Inflammatory macrophage (primary cell): ENCODE data around the gene CDH9.
"Not testable (repeated sequence)": the region's sequence is repeated elsewhere in the genome, so short reads cannot be mapped to it uniquely, and the experiment has no call there.

Experiments used
- DNase-seq, 2 donors: peaks; one replicate each; pipeline ENCODE4 v3.0.0-alpha.2; 2020 to 2022

The CDH9 gene

DNA sequence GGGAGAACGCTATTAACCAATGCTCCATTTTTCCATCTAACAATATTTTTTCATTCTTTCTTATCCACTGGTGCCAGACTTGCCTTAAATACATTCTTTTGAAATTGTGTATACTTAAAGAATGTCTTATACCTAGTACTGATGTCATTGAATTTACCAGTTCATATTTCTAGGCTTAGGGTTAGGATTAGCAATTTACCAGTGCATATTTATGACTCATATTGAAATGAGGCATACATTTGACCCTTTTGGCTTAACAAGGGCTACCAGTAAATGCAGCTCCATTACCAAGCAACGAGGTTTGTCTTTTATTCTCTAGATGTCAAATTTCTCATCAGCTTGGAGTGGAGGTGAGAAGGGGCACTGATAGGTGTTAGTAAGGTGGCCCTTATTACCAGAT lies 89.5 kb downstream of the CDH9 start:
- DNase-seq, result no peak

DNA sequence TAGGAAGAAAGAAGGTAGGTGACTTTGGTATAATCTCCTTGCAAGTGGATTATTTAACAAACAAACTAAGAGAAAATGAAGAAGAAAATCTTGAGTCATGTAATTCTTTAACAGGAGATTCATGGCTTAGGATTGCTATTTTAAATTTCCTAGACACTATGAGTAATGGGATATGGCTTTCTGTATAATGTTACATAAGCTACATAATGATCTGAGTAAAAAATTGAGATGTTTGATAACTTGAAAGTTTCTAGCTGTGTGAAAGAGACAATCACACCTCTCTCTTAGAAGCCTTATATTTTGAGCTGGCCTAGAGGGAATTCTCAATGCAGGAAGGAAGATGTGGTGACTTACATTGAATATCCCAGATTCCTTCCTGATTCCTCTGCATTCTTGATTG lies 92.5 kb downstream of the CDH9 start:
- no peak for DNase-seq

DNA sequence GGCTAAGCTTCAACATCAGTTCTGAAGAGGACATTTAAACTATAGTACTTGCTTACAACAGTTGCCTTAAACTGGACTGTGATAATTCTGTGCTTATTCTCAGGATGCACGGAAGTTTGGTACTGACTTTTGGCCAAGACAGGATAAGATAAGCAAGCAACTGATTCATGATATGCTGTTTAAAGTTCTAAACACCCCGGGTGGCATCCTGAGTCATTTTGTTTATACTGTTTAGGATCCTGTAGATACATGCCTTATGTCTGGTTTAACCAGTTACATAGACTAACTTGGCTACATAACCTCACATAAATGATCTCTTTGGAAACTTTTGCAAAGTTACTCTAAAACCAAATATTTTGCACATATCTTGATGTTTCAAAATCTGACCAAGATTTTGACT lies 95.9 kb downstream of the CDH9 start:
- DNase-seq, result no peak

DNA sequence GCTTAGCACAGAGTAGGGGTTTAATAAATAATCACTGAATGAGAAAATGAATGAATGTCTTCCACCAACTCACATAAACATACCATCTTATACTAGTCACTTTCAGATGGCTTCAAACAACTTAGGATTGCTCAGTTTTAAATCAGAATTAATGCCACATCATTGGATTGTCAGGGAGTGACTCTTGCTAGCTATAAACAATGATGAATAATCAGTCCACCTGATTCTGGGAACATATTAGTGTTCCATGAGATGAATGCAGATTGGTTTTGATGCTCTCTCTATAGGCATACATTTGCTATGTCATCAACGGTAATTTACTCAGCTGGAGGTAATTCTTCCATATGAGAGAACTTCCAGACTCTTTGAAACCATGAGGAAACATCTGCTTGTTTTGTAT lies 97.4 kb downstream of the CDH9 start:
- no peak for DNase-seq

DNA sequence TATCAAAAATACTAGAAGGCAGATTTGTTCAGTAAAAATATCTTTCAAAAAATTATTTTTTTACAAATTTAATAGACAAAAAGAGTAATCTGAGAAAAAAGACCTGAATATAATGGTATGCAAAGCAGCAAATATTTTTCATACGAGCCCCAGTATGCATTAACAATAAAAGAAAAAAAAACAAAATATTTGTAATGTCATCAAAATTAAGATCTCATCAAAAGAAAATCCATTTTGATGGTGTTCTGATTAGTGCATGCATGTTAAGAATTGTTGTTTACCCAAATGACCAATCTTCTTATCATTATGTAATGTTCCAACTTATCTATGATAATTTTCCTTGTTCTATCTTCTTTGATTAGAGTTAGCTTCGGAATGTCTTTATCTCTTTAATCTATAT lies 106.1 kb downstream of the CDH9 start:
- no peak for DNase-seq

DNA sequence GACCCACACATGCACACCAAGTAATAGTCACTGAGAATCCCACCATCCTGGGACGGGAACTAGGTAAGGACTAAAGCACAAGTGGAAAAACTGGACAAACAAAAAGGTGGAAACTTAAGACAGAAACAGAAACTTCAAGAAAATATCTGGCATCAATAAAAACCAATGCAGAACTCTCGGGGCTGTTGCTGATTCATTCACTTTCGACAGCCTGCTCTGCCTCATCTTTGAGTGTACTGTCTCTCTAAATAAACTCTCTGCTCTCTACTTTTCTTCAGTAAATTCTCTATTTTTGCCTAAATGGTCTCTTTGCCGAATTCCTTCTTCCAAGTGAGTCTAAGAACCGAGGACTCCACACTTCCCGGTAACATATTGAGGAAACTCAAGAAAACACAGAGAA lies 116.9 kb downstream of the CDH9 start:
- no peak for DNase-seq

DNA sequence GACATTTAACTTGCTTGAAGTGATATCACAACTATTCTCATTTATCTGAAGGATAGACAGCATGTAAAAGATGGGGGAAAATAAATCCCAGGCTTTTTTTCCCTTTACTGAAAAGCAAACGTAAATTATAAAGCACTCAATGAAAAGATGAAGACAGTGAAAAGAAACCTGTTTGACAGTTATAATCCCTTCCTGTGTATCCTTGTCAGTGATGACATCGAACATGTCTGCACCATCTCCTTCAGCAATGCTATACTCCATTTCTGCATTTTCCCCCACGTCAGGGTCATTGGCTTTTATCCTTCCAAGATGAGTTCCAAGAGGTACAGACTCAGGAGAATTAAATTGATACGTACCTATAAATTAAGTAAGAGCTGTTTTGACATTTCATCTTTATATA lies 134.9 kb downstream of the CDH9 start:
- no peak for DNase-seq

DNA sequence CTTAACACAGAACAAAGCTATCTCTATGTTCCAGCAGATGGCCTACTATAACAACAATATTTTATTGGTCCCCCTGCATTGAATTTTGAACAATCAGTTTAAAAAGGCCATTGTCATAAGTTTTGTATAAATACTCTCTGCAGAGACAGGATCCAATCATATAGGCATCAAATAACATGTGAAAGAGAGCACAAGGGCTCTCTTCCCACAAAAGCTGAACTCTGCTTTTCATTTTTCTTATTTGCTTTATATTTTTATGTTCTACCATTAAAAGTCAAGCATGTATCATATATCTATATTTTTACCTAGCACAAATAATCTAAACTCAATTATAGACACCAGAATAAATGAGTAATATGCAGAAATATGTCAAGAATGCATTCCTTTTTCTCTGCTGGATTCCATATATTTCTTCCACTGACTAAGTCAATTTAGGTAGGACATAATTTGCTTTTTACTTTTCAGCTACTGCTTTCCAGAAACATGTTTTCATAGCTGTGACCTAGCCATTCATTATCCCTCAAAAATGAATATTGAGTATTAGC lies 143.6 kb downstream of the CDH9 start:
- DNase-seq, result no peak

DNA sequence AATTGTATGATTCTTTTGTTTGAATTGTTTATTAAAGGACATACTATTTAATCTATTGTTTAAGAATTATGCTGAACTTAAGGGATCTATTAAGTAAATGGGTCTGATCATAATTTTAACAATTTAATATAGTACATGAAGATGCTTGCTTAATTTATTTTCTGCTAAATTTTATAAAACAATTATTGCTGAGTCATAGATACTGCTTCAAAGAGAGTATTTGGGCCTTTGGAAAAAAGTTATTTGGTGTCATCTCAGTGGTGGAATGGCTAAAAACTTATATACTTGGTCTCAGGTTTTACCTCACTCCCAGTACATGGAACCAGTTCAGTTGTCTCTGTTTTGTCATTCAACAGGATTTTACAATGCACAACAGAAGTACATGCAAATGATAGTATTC lies 145.3 kb downstream of the CDH9 start:
- DNase-seq, result no peak

DNA sequence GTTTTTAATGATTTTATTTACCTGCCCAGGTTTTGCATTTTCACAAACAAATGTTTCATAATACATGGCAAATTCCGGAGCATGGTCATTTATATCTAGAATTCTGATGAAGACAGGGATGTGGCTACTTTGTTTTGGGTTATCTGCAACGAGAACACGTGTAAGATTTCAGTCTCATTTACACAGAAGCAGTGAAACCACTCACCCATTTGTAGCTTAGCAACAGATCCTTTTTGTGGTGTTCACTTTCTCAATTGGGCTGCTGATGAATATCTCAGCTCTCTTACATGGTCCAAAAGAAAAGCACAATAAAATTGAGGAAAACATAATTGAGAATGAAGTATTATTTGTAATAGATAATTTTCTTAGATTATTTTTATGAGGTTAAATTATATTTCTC lies 148.6 kb downstream of the CDH9 start:
- no peak for DNase-seq

DNA sequence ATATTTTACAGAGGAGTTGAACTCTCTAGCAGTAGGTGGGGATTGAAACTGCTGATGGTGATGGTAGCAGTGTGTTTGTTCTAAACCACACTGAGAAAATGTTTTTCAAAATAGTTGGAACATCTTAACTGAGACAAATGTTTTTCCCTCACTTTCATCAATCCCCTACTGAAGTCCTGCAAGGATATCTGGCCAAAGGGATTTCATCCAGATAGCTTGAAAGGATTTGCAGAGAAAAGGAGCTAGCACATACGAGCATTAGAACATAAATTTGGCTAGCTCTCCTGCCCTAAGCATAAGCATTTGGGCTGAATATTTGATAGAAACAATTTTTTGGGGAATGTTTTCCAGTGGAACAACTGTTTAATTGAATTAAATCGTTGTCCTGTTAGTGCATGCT lies 153.9 kb downstream of the CDH9 start:
- DNase-seq, result no peak

DNA sequence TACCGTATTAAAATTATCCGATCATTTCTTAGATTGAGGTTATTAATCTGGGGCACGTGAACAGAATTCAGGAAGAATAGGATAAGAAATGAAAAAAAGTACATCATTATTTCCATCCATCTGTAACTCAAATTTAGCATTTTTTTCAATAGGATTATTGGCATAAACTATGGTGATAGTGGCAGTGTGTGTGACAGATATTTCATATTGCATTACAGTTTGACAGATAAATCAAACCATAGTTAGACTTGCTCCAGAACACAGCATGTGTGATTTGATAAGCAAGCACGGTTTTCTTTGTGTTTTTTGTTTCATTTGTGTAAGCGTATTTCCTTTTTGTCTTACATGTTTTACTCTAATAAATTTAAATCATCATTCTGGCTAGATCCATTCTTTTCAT lies 155.0 kb downstream of the CDH9 start:
- DNase-seq, result no peak

DNA sequence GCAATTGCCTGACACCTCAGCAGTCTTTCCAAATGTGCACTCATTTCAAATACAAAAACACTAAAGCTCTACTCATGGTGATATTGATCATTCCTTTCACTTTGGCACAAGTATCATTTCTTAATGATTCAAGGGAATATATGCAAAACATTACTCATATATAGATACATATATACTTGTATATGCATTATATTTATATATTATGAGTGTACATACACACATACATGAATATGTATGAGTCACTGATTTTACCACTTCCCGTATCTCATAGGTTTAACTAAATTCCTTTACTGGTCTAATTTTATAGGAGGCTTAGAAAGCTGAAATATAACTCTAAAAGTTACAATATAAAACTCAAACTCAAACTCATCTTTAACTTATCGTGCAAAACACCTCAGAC lies 156.5 kb downstream of the CDH9 start:
- no peak for DNase-seq

DNA sequence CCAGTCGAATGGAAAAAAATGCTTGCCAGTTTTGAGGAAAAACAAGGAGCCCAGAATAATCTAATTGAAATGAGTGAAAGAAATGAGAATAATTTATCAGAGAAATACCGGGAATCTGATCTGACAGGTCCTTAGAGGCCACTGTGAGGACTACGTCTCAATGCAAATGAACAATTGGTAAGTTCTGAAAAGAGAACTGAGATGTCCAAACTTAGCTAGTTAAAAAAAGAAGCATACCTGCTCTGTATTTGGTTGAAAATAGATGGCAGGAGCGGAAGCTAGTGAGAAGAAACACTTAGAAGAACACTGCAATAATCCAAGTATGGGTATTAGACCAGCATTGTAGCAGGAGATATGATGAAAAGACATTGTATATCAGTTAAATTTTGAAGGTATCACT lies 161.2 kb downstream of the CDH9 start:
- no peak for DNase-seq

DNA sequence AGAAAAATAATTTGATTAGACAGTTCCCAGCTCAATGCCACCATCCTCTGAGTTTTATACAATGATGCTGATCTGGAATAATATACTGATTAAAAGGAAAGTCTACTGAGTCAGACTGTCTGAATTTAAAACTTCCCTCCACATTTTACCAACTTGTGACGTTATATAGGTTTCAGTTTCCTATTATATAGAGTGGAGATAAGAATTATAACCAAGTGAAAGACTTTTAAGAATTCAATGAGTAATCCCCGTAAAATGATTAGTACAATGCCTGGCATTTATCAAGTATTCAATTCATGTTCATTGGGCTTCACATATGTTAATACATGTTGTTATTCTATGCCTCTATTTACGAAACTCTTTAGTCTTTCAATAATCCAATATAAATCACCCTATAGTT lies 166.0 kb downstream of the CDH9 start:
- no peak for DNase-seq

DNA sequence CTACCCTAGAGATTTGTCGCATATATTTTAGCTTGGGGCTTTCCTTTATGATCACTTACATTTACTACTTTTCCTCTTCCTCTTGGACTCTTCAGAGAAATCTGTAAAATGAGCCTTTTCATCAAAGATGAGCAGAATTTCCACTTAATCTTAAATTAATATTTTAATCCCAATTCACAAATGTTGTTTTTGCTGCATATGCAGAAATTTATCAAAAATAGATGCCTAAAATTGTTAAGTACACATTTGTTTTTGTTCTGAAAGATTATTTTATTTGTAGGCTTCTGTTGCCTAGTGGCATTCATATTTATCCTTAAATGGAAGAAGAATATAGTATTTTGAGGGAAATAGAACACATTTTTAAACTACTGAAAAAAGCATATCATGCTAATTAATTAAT lies 168.6 kb downstream of the CDH9 start:
- no peak for DNase-seq

DNA sequence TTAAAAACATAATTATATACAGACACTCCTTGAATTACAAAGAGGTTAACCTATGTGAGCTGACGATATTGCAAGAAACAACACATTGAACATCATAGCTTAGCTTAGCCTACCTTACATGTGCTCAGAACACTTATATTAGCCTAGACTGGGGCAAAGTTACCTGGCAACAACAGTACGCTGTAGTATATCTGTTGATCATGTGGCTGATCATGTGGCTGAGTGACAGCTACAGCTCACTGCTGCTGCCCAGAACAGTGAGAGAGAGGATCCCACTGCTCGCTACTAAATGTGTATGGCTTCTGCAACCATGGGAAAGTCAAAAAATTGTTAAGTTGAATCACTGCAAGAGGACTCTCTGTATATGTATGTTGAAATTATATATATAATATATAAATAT lies 169.9 kb downstream of the CDH9 start:
- no peak for DNase-seq

DNA sequence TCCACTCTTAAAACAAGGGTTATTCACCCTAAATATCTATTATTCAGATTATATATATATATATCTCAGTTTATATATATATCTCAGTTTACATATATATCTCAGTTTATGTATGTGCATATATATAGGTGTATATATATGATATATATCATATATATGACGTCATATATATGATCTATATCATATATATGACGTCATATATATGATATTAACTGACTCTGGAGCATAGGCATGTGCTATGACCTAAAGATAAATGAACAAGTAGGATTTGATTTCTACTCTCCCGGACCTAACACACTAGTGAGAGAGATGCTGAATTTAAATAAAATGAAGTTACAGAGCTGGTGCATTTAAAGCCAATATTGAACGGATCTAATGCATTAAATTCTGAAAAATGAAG lies 174.3 kb downstream of the CDH9 start:
- DNase-seq, result no peak

DNA sequence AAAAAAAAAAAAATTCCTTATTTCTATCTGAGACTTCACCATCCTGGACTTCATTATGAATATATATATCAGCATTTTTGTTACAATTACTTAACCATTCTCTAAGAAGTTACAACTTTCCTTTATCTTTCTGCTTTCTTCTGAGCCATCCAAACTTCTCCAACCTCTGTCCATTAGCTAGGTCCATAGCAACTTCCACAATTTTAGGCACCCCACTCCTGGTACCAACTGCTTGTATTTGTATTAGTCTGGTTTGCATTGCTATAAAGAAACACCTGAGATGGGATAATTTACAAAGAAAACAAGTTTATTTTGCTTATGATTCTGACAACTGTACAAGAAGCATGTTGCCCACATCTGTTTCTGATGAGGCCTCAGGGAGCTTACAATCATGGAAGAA lies 182.1 kb downstream of the CDH9 start:
- DNase-seq, result no peak

DNA sequence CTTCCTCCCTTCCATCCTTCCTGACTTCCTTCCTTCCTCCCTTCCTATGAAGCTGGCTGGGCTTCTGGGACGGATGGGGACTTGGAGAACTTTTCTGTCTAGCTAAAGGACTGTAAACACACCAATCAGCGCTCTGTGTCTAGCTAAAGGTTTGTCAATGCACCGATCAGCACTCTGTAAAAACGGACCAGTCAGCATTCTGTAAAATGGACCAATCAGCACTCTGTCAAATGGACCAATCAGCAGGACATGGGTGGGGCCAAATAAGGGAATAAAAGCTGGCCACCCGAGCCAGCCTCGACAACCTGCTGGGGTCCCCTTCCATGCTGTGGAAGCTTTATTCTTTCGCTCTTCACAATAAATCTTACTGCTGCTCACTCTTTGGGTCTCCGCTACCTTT lies 185.9 kb downstream of the CDH9 start:
- DNase-seq, result not testable (repeated sequence)

DNA sequence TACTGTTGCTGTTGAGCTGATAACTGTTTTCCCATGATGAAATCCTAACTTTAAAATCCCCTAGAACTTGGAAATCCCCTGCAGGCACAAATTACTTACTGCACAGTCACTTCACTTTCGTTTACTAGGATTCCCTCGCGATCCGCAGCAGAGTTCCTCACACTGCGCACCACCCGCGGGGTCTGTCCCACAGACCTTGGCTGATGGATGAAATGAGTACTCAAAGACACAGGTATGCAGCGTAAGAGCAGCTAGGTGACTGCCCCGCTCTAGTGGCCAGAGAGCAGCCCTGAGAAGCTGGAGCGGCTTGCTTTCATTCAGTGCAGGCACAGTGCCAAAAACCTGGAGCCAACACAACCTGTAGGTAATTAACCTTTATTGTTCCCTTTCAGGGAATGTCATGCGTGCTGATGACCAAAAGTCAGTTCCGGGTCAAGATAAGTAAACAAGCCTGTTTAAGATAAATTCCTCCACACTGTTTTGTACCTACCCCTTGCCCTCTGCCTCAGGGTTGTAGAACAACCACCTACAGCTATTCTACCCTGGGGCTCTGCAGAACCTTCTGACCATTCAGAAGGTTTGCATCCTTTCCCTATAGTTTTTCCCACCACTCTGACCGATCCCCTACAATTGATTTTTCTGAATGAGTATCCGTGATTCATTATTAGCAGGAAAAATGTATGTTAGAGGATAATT lies 191.2 kb downstream of the CDH9 start:
- no peak for DNase-seq

DNA sequence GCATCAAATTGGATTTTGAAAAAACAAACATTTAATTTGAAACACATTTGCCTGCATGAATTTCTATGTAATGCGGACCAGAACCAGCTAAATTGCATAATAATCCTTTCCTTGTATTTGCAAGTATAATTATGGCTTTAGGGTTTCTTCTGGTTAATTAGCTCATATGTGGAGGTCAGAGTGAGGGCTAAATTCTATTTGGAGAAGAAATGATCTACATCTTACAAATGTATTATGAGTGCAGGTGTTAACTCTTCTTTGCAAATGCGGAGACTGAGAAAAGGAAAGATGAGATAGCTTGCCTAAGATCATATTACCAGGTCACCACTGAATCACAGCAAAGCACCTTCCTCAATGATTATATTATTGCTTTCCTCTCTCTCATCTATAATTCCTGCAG lies 194.7 kb downstream of the CDH9 start:
- DNase-seq, result no peak

DNA sequence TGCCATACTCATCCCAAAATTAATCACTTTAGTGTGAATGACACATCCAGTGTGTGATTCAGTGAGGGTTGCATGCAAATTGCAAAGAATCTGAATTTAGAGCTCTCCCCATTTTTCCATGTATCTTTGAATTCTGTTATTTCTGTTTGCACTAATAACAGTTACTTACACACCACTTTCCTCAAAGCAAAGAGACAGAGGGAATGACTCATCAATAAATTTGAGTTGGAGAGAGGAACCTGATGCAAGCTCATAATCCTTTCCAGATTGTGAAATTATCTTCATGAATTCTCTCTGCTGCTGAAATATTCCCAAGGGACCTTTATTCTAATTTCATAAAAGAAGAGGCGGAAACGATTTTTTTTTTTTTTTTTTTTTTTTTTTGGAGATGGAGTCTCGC lies 204.8 kb downstream of the CDH9 start:
- DNase-seq, result no peak
